Lower leg skin (tissue), 4 donors: ENCODE measurements around the gene RAC3. TPM values are rescaled to one million over a fixed set of nuclear protein-coding genes. Genes with fewer than 3 reads are reported as not detected.

Experiments
- DNase-seq, 2 donors: peaks; one replicate each; pipeline ENCODE4 v3.0.0-alpha.2; 2019; ENCODE audit warnings: low spot score in 2 of 2
- H3K4me3 ChIP-seq: fragments of 200-600 bp; sonication (generic); 2 replicates; pipeline ENCODE4 v1.5.1; 2017; ENCODE audit warnings: mild to moderate bottlenecking, low read depth; ENCODE audit not compliant: poor library complexity, severe bottlenecking
- CTCF ChIP-seq, 3 donors: fragments of 450-650 bp; IDR thresholded peaks; one replicate each; pipeline ENCODE4 v1.5.1; 2016; ENCODE audit warnings: antibody characterized with exemption in 3 of 3, mild to moderate bottlenecking in 3 of 3, moderate library complexity in 2 of 3
- POLR2A ChIP-seq, 2 donors: fragments of 450-650 bp; IDR thresholded peaks; one replicate each; pipeline ENCODE4 v1.6.1; 2016 to 2017; ENCODE audit warnings: antibody characterized with exemption in 2 of 2, mild to moderate bottlenecking in 1 of 2, moderate library complexity in 1 of 2
- WGBS, 2 donors: methylation state at CpG; one replicate each; pipeline ENCODE4 v1.1.5; 2018; 5-methylcytosine and 5-hydroxymethylcytosine counted together
- intact Hi-C: fragments of 100-400 bp; cut with DNase I; formaldehyde crosslinking; loops from one replicate; pipeline ENCODE4 v1.15.0; 2023; ENCODE audit warnings: low total_unique reads
- total RNA-seq, 4 donors: library from RNA; depleted of rRNA; stranded (reverse); fragments of >200 nt; gene quantifications; one replicate each; pipeline ENCODE4 v1.1.0, GENCODE V29; 2016

Gene RAC3
- total RNA-seq, 4 donors from 2014 or later, result 8.2 to 16.8 (median 10.0) TPM

GRCh38 chr17:82053556-82054263, 22.2 kb downstream of the RAC3 start:
- no peak overlapping the region for H3K4me3 ChIP-seq
- WGBS, 2 donors, result 88 to 94% methylated on average over 23 to 28 of the region's 28 CpGs
- DNase-seq, result no peak
- intact Hi-C loops, result no loop called here
- TF ChIP-seq CTCF (IDR thresholded peaks at IDR 0.05) (no peak), POLR2A (IDR thresholded peaks at IDR 0.05) (no peak)

GRCh38 chr17:82054351-82055022, 23.0 kb downstream of the RAC3 start:
- TF ChIP-seq POLR2A (IDR thresholded peaks at IDR 0.05) (no peak), CTCF (IDR thresholded peaks at IDR 0.05) (no peak)
- intact Hi-C loops, result no loop called here
- H3K4me3 ChIP-seq, result no peak overlapping the region
- DNase-seq, result no peak
- 87 to 91% methylated on average over 29 to 33 of the region's 38 CpGs for WGBS, 2 donors

- intact Hi-C loops, result no loop called here
- TF ChIP-seq POLR2A (IDR thresholded peaks at IDR 0.05), result no peak
- no peak for TF ChIP-seq CTCF (IDR thresholded peaks at IDR 0.05)
- no peak overlapping the region for H3K4me3 ChIP-seq
- 82 to 87% methylated on average over 20 to 23 of the region's 26 CpGs for WGBS, 2 donors
- DNase-seq, result no peak
Measured at GRCh38 chr17:82055023-82055964, 23.8 kb downstream of the RAC3 start.

DNA sequence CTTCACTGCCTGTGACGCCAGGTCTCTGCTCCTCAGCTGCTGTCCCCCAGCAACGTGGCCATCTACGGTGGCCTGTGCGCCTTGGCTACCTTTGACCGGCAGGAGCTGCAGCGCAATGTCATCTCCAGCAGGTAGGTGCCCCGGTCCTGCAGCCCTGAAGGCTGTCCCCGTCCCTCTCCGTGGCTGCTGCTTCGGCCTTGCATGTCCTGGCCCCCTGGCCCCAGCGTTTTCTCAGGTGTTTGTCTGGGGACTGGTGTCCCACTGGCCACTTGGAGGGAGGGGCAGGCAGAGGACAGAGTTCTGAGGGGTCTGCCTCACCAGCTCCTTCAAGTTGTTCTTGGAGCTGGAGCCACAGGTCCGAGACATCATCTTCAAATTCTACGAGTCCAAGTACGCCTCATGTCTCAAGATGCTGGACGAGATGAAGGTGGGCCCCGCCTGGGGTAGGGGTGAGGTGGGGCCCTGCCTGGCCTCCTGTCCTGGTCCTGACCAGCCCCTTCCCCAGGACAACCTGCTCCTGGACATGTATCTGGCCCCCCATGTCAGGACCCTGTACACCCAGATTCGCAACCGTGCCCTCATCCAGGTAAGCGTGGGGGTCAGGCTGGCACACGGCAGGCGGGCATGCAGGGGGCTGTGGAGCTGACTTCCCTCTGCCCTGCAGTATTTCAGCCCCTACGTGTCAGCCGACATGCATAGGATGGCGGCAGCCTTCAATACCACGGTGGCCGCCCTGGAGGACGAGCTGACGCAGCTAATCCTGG, 24.7 kb downstream of the RAC3 start:
- DNase-seq, result no peak
- H3K4me3 ChIP-seq, result no peak overlapping the region

More for the DNA sequence above, 24.7 kb downstream of the RAC3 start:
- intact Hi-C loops, result no loop called here
- TF ChIP-seq CTCF (IDR thresholded peaks at IDR 0.05) (no peak), POLR2A (IDR thresholded peaks at IDR 0.05) (no peak)
- WGBS, 2 donors, result 89 to 92% methylated on average over 24 to 25 of the region's 28 CpGs
